ENCODE measurements around the gene IL15.
"Not testable (repeated sequence)": the region's sequence is repeated elsewhere in the genome, so short reads cannot be mapped to it uniquely, and the experiment has no call there.

The IL15 gene

GRCh38 chr4:141647966-141648365, 11.6 kb downstream of the IL15 start:
- DNase-seq = no peak

- DNase-seq = no peak
Observed at GRCh38 chr4:141652161-141652778, 15.9 kb downstream of the IL15 start.

GRCh38 chr4:141654098-141654497, 17.7 kb downstream of the IL15 start:
- no peak for DNase-seq

GRCh38 chr4:141656031-141656430, 19.6 kb downstream of the IL15 start:
- no peak for DNase-seq

GRCh38 chr4:141657550-141658250, 21.3 kb downstream of the IL15 start:
- no peak for DNase-seq

GRCh38 chr4:141658309-141658708, 21.9 kb downstream of the IL15 start:
- DNase-seq = no peak

GRCh38 chr4:141659539-141659938, 23.2 kb downstream of the IL15 start:
- DNase-seq = no peak

- DNase-seq = no peak
Observed at GRCh38 chr4:141660880-141661279, 24.5 kb downstream of the IL15 start.

- DNase-seq = no peak
Observed at GRCh38 chr4:141668200-141668910, 32.0 kb downstream of the IL15 start.

GRCh38 chr4:141669501-141669900, 33.1 kb downstream of the IL15 start:
- DNase-seq = no peak

- no peak for DNase-seq
Observed at GRCh38 chr4:141675384-141675783, 39.0 kb downstream of the IL15 start.

GRCh38 chr4:141676087-141676670, 39.8 kb downstream of the IL15 start:
- no peak for DNase-seq

GRCh38 chr4:141680060-141680459, 43.7 kb downstream of the IL15 start:
- no peak for DNase-seq

GRCh38 chr4:141684785-141685184, 48.4 kb downstream of the IL15 start:
- no peak for DNase-seq

- DNase-seq = no peak
Observed at GRCh38 chr4:141686146-141686775, 49.9 kb downstream of the IL15 start.

- no peak for DNase-seq
Observed at GRCh38 chr4:141686879-141687278, 50.5 kb downstream of the IL15 start.

GRCh38 chr4:141689726-141690296, 53.4 kb downstream of the IL15 start:
- DNase-seq = not testable (repeated sequence)

GRCh38 chr4:141691247-141691646, 54.9 kb downstream of the IL15 start:
- DNase-seq = not testable (repeated sequence)

GRCh38 chr4:141692081-141692480, 55.7 kb downstream of the IL15 start:
- DNase-seq = no peak

- no peak for DNase-seq
Observed at GRCh38 chr4:141697116-141697515, 60.7 kb downstream of the IL15 start.

- no peak for DNase-seq
Observed at GRCh38 chr4:141702472-141703182, 66.2 kb downstream of the IL15 start.

GRCh38 chr4:141703497-141703896, 67.1 kb downstream of the IL15 start:
- DNase-seq = no peak

Measured in SIG-M5 (cell line).